ENCODE data around the gene ZFYVE1. TPM values are rescaled to one million over a fixed set of nuclear protein-coding genes. Genes with fewer than 3 reads are reported as not detected.

ZFYVE1 gene
- total RNA-seq, 4 donors from 2014 or later = 18.3 to 31.6 (median 27.7) TPM

DNA sequence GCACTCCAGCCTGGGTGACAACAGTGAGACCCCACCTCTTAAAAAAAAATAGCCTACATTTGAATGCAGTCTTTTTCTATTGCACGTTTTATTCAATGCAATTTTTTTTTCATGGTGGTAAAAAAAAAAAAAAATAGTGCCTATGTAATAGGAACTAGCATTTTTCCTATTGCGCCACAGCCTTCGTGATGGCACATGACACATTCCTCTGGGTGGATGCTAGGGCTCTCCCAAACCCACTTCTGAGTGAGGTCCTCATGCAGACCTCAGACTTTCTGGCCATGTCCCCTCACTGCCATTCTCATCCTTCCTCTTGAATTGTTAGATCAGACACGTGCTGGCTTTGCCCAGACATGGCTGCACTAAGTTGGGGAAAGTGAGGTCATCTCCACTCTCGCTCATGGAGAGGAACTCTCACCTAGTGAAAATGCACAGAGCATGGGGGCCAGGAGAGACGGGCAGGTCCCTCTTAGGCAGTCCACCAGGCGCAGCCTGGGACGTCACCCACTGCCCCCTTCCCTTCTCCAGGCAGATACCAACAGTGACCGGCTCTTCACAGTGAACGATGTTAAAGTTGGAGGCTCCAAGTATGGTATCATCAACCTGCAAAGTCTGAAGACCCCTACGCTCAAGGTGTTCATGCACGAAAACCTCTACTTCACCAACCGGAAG, 81.4 kb downstream of the ZFYVE1 start:
- TF ChIP-seq, protein P1, sequence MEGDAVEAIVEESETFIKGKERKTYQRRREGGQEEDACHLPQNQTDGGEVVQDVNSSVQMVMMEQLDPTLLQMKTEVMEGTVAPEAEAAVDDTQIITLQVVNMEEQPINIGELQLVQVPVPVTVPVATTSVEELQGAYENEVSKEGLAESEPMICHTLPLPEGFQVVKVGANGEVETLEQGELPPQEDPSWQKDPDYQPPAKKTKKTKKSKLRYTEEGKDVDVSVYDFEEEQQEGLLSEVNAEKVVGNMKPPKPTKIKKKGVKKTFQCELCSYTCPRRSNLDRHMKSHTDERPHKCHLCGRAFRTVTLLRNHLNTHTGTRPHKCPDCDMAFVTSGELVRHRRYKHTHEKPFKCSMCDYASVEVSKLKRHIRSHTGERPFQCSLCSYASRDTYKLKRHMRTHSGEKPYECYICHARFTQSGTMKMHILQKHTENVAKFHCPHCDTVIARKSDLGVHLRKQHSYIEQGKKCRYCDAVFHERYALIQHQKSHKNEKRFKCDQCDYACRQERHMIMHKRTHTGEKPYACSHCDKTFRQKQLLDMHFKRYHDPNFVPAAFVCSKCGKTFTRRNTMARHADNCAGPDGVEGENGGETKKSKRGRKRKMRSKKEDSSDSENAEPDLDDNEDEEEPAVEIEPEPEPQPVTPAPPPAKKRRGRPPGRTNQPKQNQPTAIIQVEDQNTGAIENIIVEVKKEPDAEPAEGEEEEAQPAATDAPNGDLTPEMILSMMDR (IDR thresholded peaks at IDR 0.05; ENCODE audit: low read depth) = no peak

DNA sequence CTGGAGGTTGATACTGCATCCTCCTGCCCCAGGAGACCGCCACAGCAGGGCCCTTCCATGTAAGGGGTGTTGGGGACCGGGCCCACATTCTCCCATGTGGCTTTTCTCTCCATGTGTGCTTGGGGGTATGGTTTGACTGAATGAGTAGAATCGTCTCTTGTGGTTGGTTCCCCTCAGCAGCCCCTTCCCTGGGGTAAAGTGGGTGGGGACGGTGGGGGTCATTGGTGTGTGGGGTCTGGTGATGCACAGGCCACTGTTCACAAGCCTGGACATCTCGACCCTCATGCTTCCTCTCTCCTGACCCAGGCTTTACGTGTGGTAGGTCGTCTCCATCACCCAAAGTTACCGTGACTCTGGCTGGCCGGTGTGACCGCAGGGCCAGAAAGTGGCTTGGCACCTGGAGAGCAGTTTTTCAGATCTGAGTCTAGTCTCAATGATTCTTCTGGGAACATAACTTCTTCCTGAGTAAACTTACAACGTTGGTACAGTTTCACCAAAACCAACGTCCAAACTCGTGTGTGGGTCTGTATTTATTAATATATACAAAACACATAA, 83.0 kb downstream of the ZFYVE1 start:
- TF ChIP-seq, protein P1 (IDR thresholded peaks at IDR 0.05; ENCODE audit: low read depth) = no peak

DNA sequence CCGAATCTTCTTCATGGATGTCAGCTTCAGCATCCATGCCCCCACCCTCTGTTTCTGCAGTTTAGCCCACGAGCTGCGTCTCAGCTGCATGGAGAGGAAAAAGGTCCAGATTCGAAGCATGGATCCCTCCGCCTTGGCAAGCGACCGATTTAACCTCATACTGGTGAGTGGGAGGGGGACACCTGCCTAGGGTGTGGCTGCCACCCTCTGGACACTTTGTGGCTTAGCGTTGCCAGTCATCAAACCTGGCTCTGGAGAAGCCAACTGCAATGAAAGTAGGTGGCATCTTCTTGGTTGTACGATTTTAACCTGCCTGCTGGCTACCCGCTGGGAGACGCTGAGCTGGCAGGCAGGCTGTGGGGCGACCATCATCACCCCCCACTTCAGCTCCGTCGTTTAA, 84.0 kb downstream of the ZFYVE1 start:
- TF ChIP-seq, protein P1 (IDR thresholded peaks at IDR 0.05; ENCODE audit: low read depth) = no peak

DNA sequence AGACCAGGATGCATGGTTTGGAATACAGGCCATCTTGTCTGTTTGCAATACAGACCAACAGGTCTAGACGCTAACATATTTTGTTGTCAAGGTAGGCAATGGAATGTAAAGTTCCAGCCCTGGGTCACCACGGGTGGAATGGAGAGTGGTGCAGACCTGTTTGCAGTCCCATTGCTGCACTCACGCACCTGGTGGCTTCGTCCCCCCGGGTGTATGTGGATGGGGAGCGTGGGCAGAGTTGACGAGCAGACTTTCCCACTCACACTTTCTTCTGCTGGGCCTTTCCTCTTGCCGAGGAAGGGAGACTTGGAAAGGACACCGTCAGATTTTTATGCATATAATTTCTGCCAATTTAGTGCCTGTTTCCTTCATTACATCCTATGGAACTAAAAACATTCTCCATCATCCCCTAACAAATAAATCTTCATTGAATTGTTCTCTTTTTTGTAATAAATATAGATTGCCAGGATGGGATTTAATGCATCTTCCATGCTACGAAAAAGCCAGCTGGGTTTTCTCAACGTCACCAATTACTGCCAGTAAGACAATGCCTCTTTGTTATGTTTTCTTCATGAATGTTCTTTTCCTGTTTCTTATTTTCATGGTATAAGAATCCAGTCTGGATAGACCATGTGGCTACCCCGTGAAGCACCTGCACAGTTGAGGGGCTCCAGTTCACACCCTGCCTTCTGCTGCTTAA, 85.5 kb downstream of the ZFYVE1 start:
- TF ChIP-seq, protein P1 (IDR thresholded peaks at IDR 0.05; ENCODE audit: low read depth) = no peak

DNA sequence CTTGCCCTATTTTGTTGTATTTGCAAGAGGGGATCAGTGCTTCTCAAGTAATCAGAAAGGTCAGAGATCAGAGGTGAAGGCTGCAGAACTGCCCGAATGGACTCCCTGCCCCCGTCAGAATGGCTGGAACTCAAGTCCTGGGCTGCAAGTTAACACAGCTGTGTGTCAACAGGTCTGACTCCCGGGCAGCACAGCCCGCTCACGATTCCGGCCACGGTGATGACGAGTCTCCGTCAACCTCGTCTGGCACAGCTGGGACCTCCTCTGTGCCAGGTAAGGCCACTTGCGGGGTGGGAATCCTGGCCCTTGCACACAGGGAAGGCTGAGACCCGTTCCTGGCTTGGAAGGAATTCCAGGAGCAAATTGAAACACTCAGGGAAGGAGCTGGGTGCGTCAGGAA, 87.3 kb downstream of the ZFYVE1 start:
- TF ChIP-seq, protein P1 (IDR thresholded peaks at IDR 0.05; ENCODE audit: low read depth) = no peak

DNA sequence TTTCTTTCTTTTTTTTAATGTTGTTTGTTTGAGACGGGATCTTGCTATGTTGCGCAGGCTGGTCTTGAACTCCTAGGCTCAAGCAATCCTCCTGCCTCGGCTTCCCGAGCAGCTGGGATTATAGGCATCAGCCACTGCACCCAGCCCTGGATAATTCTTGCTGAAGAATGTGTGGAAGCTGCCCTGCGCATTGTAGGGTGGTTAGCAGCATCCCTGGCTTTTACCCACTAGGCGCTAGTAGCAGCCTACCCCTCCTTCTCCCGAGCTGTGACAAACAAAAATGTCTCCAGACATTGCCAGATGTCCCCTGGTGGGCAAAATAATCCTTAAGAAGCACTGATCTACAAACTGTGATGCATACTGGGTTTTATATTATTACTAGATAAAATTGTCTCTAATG, 94.0 kb downstream of the ZFYVE1 start:
- TF ChIP-seq, protein P1 (IDR thresholded peaks at IDR 0.05; ENCODE audit: low read depth) = no peak

DNA sequence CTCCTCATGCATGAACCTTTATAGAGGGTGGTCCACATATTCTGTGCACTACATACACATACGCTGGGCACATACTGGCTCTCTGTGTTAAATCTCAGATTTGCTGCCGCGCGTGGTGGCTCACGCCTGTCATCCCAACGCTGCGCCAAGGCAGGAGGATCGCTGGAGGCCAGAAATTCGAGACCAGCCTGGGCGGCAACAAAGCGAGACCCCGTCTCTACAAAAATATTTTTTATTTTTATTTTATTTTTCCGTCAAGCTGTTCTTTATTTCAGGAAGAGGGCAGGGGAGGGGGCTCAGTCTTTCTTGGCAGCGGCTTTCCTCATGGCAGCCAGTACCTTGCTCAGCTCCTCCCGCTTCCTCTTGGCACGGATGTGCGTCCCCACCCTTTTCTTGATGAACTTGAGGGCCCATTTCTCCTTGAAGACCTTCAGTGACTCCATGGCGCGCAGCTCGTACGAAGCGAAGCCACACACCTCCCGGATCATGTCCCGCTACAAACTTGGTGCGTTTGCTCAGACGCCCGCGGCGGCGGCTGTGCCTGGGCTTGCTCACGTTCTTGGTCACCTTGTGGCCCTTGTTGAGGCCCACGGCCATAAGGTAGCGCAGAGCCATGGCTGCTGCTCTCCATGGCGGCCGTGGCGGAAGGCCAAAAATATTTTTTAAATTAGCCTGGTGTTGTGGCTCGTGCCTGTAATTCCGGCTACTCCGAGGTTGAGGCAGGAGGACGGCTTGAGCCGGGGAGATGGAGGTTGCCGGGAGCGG, 97.4 kb downstream of the ZFYVE1 start:
- TF ChIP-seq, protein P1 (IDR thresholded peaks at IDR 0.05; ENCODE audit: low read depth) = no peak

All from subcutaneous adipose tissue (tissue), 4 donors.